Activated CD4-positive, alpha-beta T cell treated with anti-CD3 and anti-CD28 coated beads, Interleukin-2, amount 50 U/mL, for 48 hours (primary cell): ENCODE data around the gene MCFD2.

Experiments
- DNase-seq, 2 experiments: peaks; one replicate each; pipeline ENCODE4 v3.0.0-alpha.2; 2020

Gene MCFD2

GRCh38 chr2:46872902-46873603 is 42.6 kb downstream of the MCFD2 start:
- no peak for DNase-seq

GRCh38 chr2:46871976-46872381 is 43.6 kb downstream of the MCFD2 start:
- DNase-seq, result no peak

DNA sequence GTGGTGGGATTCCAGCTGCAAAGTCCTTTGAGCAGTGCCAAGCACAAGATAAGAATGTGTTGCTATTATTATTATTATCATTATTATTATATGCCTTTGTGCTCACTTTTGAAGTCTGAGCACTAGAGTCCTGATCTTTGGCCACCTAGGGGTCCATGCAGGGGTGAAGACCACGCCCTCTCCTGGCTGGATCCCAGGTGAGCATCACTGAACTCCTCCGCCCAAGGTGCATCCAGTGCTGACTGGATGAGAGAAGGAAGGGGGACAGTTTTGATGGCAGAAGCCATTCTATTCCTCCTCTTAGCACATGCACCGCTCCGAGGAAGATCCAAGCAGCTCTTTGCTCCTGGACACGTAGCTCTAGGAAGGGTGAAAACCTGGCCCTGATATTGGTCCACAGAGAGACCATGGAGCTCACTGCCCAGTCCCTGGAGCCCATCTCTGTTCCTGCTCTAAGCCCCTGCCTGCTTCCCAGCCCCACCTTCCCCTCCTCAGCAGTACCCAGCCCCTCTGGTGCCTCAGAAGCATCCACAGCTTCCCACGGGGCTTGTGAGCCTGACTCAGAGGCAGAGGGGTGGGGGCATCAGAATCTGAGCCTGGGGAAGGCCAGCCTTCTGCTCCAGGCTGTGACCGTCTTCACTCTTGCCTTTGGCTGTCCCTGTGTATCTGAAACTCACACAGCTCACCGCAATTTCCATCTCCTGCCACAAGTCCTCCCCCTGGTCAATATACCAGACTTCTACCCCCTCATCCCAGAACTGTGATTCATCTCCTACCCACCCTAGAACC is 45.4 kb downstream of the MCFD2 start:
- DNase-seq, result no peak

- DNase-seq, result no peak
Observed at GRCh38 chr2:46869621-46870020, 46.0 kb downstream of the MCFD2 start.

- no peak for DNase-seq
Observed at GRCh38 chr2:46866770-46867246, 48.8 kb downstream of the MCFD2 start.

DNA sequence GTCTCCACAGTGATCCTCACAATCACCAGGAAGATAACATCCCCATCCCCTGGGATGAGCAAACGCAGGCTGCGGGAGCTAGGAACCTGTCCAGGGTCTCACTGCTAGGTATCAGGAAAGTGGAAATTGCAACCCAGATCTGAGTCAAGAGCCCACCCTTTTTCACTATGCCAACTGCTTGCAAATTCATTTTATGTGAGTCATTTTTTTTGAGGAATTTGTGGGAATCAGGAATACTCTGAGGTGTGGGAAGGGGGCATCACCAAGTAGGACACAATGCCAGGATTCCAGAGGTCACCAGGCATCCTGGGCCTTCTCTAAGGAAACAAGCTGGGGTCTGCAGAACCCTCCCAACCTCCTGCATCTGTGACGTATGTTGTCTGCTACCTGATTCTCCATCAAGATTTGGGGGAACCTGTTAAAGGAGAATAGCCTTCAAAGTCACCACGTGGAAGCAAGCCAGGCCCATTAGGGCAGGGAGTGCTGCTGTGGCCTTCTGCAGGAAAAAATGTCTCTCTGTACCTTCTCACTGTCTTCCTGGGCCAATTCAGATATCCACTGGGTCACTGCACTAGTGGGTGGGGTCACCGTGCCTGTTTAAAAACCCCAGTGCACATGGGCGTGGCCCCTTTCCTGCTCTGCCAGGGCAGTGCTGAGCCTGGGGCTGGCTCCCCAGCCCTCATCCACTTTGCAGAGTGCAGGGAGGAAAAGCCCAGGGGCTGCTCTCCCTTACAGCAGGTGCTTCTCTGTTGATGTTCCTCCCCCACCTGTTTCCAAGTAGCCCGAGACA is 50.2 kb downstream of the MCFD2 start:
- no peak for DNase-seq

- no peak for DNase-seq
Observed at GRCh38 chr2:46863882-46864281, 51.7 kb downstream of the MCFD2 start.

- no peak for DNase-seq
Observed at GRCh38 chr2:46862514-46862913, 53.1 kb downstream of the MCFD2 start.

DNA sequence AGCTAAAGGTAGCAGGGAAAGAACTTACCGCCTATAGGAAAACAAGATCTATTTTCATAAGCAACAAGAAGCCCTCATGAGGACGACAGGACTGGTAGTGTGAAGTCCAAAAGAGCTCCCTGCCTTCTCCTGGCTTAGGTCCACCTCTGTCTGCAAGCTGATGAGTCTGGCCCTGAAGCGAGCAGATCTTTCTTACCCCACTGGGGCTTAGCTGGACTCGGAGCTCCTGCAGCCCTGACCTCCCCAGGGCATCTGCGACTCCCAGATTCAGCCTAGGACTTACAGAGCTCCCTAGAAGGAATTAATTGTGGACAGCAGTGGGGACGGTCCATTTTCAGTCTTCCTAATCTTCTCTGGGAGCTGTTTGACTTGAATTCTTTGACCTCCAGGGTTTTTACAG is 53.7 kb downstream of the MCFD2 start:
- no peak for DNase-seq

DNA sequence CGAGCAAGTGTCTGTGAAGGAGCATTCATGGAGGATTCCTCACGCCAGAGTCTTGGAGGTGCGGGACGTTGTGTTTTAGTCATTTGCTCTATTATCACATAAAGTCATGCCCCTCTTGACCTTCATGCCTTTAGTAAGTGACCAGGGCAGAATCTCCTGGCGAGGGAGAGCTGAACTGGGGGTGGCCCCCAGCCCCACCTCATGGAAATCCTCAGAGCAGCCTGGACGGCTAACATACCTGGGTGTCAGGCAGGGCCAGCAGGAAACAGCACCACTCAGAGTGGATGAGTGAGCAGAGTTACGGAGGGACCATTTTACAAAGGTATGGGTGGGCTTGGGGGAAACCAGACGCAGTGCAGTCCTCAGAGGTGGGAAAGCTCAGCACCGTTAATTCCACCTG is 56.1 kb downstream of the MCFD2 start:
- no peak for DNase-seq

DNA sequence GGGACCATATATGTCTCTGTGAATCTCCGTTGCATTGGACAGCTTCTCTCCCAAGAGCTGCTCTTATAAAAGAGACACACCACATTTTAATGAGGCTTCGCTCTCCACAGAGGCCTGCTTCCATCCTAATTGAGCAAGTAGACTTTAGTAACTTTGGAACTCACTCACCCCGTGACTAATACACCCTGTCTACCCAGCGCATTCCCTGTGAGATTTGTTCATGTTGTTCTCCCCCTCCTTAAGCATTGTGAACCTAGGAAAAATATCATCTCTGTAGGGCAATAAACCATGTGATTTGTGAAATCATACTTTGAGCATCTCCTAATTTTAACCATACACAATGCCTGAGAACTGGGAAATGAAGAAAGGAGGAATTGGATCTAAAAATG is 56.9 kb downstream of the MCFD2 start:
- no peak for DNase-seq

- DNase-seq, result no peak
Observed at GRCh38 chr2:46857871-46858701, 57.5 kb downstream of the MCFD2 start.

GRCh38 chr2:46856336-46856735 is 59.3 kb downstream of the MCFD2 start:
- DNase-seq, result no peak

DNA sequence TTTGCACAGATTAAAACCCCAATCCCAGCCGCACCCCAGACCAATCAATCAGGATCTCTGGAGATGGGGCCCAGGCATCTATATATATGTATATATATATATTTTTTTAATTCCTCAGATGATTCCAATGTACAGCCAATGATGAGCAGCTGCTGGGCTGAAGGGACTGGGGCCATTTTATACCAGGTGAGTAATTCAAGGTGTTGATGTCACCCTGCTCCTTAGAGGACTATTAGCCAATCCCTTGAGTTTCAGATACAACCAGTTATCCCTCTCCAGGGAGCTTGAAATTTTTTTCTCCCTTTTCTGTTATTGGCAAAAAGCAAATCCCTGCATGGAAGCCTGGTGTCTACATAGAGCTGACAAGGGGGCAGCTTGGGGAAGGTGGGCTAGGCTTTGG is 59.8 kb downstream of the MCFD2 start:
- DNase-seq, result no peak

GRCh38 chr2:46854260-46854659 is 61.3 kb downstream of the MCFD2 start:
- DNase-seq, result no peak

DNA sequence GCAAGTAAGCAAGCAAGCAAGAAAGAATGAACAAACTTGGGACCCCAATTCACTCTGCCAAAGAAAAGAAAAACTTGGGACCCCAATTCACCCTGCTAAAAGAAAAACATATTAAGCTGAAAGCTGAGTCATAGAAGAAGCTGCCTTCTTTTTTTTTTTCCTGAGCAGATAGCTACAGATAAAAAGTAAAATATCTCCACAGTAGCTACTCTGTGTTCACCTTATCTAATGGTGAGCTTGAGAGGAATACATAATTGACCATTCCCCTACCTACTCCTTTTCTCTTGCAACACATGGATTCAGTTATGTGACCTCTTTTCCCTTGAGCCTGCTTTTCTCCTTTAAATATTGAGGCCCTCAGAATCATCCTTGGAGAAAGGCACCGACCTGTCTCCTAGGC is 63.0 kb downstream of the MCFD2 start:
- no peak for DNase-seq

DNA sequence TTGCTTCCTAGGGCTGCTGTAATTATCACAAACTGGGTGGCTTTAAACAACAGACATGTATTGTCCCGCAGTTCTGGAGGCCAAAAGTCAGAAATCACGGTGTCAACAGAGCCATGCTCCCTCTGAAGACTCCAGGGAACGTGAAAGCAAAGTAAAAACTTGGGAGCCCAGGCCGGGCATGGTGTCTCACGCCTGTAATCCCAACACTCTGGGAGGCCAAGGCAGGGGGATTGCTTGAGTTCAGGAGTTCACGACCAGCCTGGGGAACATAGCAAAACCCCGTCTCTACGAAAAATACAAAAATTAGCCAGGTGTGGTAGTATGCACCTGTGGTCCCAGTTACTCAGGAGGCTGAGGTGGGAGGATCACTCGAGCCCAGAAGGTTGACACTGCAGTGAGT is 63.5 kb downstream of the MCFD2 start:
- no peak for DNase-seq
